SK-N-MC (cell line): Measurements from ENCODE around the gene FGD5.

Experiments
- EZH2 ChIP-seq: fragments of 200-600 bp; sonication (generic); IDR thresholded peaks from one replicate; pipeline ENCODE4 v1.6.1; 2017; ENCODE audit warnings: antibody characterized with exemption
- FOXP2 ChIP-seq: optimal IDR thresholded peaks from 2 replicates; pipeline ENCODE3; 2011; ENCODE audit warnings: mild to moderate bottlenecking, moderate library complexity; ENCODE audit not compliant: insufficient read depth; ENCODE audit errors: extremely low read length, control extremely low read depth
- POLR2AphosphoS5 ChIP-seq: IDR thresholded peaks from 2 replicates; pipeline ENCODE4 v1.6.1; 2012; ENCODE audit warnings: mild to moderate bottlenecking, low read depth, low read length, borderline replicate concordance

GRCh38 chr3:14962762-14963161 lies 144.0 kb downstream of the FGD5 start:
- TF ChIP-seq EZH2 = no peak
- TF ChIP-seq POLR2AphosphoS5 = no peak
- TF ChIP-seq FOXP2 = no peak
